Activated CD4-positive, alpha-beta T cell treated with anti-CD3 and anti-CD28 coated beads, Interleukin-2, amount 10 ng/mL, durations not matched to agents 24 days and 14 days (primary cell): ENCODE results near the gene PAFAH1B1. TPM values are rescaled to one million over a fixed set of nuclear protein-coding genes. Genes with fewer than 3 reads are reported as not detected.

Experiments
- DNase-seq: peaks from one replicate; pipeline ENCODE4 v3.0.0; 2022
- H3K27ac Mint-ChIP-seq: one replicate; pipeline ENCODE4 v1.8.0; 2022; ENCODE audit warnings: mild to moderate bottlenecking, mixed read lengths
- H3K27me3 Mint-ChIP-seq: one replicate; pipeline ENCODE4 v1.8.0; 2022; ENCODE audit warnings: mixed read lengths
- H3K36me3 Mint-ChIP-seq: one replicate; pipeline ENCODE4 v1.8.0; 2022; ENCODE audit warnings: low read depth, mild to moderate bottlenecking, mixed read lengths
- H3K4me1 Mint-ChIP-seq: one replicate; pipeline ENCODE4 v1.8.0; 2021; ENCODE audit warnings: mixed read lengths
- H3K4me3 Mint-ChIP-seq: one replicate; pipeline ENCODE4 v1.8.0; 2022; ENCODE audit warnings: mild to moderate bottlenecking, moderate library complexity, mixed read lengths
- H3K9me3 Mint-ChIP-seq: one replicate; pipeline ENCODE4 v1.8.0; 2021; ENCODE audit warnings: mixed read lengths
- intact Hi-C: fragments of 100-400 bp; cut with micrococcal nuclease; formaldehyde crosslinking; loops from one replicate; pipeline ENCODE4 v1.15.1; 2023
- total RNA-seq: library from RNA; stranded (reverse); gene quantifications from 2 replicates; pipeline ENCODE4 v1.2.3, GENCODE V29; 2022

PAFAH1B1 gene
- total RNA-seq, 1 donor from 2014 or later, result 166 TPM

DNA sequence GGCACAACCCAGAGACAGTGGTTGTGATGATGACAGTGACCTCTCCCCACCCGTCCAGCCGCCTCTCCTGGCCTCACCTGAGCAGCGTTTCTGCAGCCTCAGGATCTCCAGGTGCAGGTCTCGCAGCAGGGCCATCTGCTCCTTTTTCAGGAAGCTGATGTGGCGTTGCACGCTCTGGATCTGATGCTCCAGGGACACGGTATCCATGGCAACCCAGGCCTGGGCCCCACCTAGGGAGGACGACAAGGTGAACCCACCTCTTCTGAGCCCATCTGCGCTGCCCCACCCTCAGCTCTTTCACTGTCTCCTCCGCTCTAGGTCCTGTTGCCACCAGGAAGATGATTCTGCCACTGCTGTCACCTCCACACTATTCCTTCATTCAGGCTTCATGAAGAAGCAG, 141.5 kb downstream of the PAFAH1B1 start:
- Mint-ChIP-seq H3K4me3 (no peak overlapping the region), H3K4me1 (no peaks in the 10 kb centered on the region), H3K9me3 (no peaks in the 10 kb centered on the region), H3K27ac (no peak overlapping the region), H3K27me3 (peaks cover 3% of the 10 kb centered on the region), H3K36me3 (no peaks in the 10 kb centered on the region)
- DNase-seq, result no peak
- intact Hi-C loops, result no loop called here

Other genes with a start within 250 kb of the PAFAH1B1 start
- 29.1 and 32.8 TPM in 2 replicates for gene MNT, start 192.6 kb upstream of the PAFAH1B1 start, total RNA-seq
- 59.5 and 61.1 TPM in 2 replicates for gene METTL16, start 81.8 kb upstream of the PAFAH1B1 start, total RNA-seq
- gene CLUH, start 118.1 kb downstream of the PAFAH1B1 start, total RNA-seq, result 178 and 193 TPM in 2 replicates
- gene CCDC92B, start 156.0 kb downstream of the PAFAH1B1 start, total RNA-seq, result 0.14 TPM in 2 replicates
- 0.79 and 1.5 TPM in 2 replicates for gene RAP1GAP2, start 202.8 kb downstream of the PAFAH1B1 start, total RNA-seq